ENCODE measurements around the gene CASD1.

GRCh38 chr7:94507462-94507861, 2.1 kb upstream of the CASD1 start:
- no peak for TF ChIP-seq CTCF (IDR thresholded peaks at IDR 0.05)
- TF ChIP-seq POLR2A (IDR thresholded peaks at IDR 0.05), result no peak
